ENCODE measurements around the gene TXNDC11.
A peak's percentile ranks its signal among the peaks of the same experiment; 100 is the strongest.
"Not testable (repeated sequence)": the region's sequence is repeated elsewhere in the genome, so short reads cannot be mapped to it uniquely, and the experiment has no call there.

The TXNDC11 gene

DNA sequence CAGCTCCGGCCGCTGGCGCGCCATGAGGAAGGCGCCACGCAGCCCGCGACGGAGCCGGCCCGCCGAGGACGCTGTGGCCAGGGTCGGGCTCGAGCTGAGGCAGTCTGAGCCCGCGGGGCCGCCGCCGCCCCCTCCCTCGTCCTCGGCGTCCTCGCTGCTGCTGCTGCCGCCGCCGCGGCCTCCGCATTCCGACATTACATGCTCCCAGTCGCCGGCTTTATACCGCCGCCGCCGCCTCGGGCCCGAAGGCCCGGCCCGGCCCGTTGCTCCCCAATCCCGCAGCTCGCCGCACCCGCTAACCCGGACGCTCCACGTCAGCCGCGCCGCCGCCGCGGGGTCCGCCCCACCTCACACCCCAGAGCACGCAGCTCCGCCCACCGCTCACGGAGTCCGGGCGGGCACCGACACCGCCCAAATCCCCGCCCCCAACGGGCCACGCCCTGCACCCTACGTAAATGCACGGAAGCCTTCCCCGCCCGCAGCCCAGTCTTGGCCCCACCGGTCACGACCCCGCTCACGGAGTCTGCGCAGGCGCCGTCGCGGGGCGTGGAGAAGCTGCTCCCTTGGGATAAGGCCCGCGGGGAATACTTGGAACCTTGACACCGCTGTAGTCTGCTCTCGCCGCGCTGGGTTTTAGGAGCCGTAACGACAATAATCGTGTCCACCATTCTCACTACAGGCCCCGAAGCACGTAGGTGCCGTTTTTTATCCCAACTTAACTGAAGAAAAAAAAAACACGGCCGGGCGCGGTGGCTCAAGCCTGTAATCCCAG lies at the start of gene TXNDC11:
TXNDC11 (minus strand) TSS at position 322 of the 772 bp plus-strand sequence; CDS start at position 195, 127 bp downstream.
- peak; percentile 90 for DNase-seq (ENCODE audit: extremely low spot score, insufficient read length, low read depth)
- FAIRE-seq = peak; percentile 96

DNA sequence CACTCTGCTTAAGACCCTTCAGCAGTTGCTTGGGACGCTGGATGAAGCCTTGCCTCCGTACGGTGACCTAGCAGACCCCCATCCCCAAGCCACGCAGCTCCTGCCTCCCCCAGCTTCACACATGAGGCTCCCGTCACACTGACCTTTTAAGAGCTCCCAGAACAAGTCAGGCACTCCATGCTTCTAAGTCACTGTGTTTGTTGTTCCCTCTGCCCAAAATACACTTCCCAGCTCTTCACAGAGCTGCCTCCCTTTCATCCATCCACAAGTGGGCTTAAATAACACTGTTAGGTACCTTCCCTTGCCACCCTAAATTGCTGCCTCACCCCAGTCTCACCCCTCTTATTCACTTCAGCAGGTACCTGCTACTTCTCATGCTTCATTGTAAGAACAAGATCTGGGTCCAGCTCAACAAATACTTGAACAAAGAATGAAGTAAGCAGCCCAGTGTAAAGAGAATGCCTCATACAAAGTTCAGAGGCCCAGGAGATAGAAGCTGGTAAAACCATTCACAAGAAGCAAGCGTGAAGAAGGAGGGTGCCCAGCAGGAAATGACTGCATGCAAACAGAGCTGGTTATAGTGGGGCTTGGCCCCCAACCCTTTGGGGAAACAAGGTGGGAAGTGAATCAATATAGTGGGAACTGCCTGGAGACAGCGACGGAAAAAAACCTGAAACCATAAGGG lies 48.6 kb upstream of the TXNDC11 start:
- no peak for FAIRE-seq

GRCh38 chr16:11788914-11789313 lies 46.3 kb upstream of the TXNDC11 start:
- DNase-seq (ENCODE audit: extremely low spot score, insufficient read length, low read depth) = no peak
- FAIRE-seq = no peak

More for the DNA sequence above, 48.6 kb upstream of the TXNDC11 start:
- no peak for DNase-seq (ENCODE audit: extremely low spot score, insufficient read length, low read depth)

DNA sequence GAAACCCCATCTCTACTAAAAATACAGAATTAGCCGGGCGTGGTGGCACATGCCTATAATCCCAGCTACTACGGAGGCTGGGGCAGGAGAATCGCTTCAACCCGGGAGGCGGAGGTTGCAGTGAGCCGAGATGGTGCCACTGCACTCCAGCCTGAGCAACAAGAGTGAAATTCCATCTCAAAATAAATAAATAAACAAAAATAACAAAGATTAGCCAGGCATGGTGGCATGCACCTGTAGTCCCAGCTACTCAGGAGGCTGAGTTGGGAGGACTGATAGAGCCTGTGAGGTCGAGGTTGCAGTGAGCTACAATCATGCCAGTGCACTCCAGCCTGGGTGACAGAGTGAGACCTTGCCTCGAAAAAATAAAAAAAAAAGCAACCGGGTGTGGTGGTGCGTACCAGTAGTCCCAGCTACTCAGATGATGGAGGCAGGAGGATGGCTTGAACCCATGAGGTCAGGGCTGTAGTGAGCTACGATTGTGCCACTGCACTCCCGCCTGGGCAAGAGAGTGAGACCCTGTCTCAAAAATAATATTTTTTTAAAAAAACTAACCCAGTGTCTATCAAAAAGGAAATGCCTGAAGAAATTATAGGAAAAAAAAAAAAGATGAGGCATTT lies 42.4 kb upstream of the TXNDC11 start:
- not testable (repeated sequence) for FAIRE-seq; DNase-seq (ENCODE audit: extremely low spot score, insufficient read length, low read depth)

DNA sequence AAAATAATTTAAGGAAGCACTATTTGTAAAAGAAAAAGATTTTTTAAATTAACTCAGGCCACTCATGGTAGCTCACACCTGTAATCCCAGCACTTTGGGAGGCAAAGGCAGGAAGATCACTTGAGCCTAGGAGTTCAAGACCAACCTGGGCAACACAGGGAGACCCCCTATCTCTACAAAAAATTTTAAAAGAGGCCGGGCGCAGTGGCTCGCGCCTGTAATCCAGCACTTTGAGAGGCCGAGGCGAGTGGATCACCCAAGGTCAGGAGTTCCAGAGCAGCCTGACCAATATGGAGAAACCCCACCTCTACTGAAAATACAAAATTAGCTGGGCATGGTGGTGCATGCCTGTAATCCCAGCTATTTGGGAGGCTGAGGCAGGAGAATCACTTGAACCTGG lies 41.7 kb upstream of the TXNDC11 start:
- FAIRE-seq; DNase-seq (ENCODE audit: extremely low spot score, insufficient read length, low read depth): not testable (repeated sequence)

GRCh38 chr16:11784038-11784369 lies 41.3 kb upstream of the TXNDC11 start:
- DNase-seq (ENCODE audit: extremely low spot score, insufficient read length, low read depth) (no peak), FAIRE-seq (no peak)

DNA sequence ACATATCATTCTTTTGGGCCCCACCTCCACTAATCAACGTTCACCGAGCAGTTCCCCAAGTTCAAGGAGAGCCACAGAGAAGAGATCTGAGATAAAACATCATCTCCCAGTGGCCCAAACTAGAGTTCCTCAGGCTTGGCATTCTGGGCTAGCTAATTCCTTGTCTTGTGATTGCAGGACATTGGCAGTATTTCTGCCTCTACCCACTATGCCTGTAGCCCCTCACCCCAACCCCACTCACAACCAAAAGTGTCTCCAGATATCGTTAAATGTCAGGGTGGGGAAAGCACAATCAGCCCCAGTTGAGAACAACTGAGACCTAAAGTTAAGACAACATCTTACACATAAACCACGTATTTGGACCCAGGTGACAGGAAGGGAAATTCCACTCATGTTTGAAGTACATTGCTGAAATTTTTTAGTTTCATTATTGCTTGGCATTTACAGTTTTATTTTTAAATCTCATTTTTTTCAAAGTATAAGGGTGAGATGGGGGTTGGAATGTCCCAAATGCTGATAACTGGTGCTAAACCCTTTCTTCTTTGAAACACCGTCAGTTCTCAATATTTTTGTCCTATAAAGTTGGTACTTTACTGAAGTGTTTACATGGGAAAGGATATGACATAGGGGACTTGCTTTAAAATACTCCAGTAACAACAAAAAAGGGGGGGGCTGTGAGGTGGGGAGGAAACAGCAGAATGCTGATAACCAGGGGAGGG lies 40.8 kb upstream of the TXNDC11 start:
- FAIRE-seq (peak; percentile 92), DNase-seq (ENCODE audit: extremely low spot score, insufficient read length, low read depth) (no peak)

- FAIRE-seq (peak; percentile 89), DNase-seq (ENCODE audit: extremely low spot score, insufficient read length, low read depth) (no peak)
Observed at GRCh38 chr16:11781773-11782172, 39.1 kb upstream of the TXNDC11 start.

DNA sequence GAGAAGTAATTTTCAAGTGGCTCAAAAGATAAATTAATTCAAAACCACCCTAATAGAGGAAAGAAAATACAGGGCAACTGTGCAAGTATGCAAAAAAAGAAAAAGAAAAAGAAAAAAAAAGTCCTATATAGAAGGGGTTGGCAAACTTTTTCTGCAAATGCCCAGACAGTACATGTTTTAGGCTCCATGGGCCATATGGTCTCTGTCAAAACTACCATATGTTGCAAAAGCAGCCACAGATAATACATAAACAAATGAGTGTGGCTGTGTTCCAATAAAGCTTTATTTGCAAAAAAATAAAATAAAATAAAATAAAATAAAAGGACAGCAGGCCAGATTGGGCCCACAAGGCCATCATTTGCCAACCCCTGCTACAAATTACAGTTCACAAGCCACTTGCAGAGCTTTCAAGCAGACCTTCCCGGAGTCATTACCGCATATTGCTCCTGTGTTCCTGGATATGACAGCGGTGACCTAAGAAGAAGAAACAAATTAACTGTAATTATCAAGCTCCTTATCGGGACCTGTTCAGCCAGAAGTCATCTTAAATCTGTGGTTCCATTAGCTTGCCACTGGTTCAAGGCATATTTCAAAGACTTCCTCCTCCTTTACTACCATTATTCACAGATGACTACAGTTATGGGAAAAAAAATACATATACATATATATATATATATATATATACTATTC lies 38.5 kb upstream of the TXNDC11 start:
- FAIRE-seq (no peak), DNase-seq (ENCODE audit: extremely low spot score, insufficient read length, low read depth) (no peak)

GRCh38 chr16:11779074-11779473 lies 36.4 kb upstream of the TXNDC11 start:
- DNase-seq (ENCODE audit: extremely low spot score, insufficient read length, low read depth) = no peak
- no peak for FAIRE-seq

DNA sequence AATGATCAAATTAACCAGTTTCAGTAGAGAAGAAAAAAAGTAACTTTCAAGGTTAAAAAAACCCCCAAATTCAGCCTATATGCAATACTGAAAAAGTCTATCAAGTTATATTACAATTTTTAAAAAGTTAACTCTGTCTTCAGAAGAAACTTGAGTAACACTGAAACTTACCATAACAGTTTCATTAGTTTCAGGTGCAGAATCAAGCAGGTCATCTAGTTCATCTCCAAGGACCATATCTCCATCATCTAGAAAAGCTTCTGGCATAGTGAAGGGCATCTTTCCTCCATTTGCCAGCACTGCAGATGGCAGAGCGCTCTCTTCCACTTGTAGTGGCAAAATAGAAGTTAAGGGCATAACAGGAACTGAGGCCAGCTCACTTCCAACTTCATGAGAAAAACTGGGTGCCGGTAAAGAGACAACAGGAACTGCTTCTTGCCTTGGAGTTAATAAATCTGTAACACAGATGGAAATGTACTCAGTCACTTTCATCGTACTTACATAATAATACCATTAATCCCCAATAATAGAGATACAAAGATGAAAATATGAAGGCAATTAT lies 31.5 kb upstream of the TXNDC11 start:
- FAIRE-seq (peak; percentile 50), DNase-seq (ENCODE audit: extremely low spot score, insufficient read length, low read depth) (no peak)

DNA sequence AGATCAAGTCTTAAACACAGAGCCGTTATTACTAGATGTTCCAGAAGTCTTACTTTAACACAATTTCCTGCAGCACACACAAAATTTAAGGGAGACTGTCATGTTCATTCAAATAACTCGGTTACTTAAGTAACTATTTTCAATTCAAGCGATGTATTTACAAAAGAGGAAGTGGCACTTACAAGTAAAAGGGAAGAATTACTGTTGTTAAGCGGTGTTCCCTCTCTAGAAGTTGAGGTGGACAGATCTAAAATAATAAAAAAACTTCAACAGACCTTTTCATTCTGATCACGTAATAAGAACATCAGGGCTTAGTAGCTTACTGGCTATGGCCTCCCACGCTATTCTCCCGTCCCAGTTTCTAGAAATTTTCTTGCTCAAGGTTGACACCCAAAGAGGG lies 26.2 kb upstream of the TXNDC11 start:
- DNase-seq (ENCODE audit: extremely low spot score, insufficient read length, low read depth) (no peak), FAIRE-seq (peak; percentile 79)

GRCh38 chr16:11762431-11762830 lies 19.8 kb upstream of the TXNDC11 start:
- FAIRE-seq (no peak), DNase-seq (ENCODE audit: extremely low spot score, insufficient read length, low read depth) (no peak)

DNA sequence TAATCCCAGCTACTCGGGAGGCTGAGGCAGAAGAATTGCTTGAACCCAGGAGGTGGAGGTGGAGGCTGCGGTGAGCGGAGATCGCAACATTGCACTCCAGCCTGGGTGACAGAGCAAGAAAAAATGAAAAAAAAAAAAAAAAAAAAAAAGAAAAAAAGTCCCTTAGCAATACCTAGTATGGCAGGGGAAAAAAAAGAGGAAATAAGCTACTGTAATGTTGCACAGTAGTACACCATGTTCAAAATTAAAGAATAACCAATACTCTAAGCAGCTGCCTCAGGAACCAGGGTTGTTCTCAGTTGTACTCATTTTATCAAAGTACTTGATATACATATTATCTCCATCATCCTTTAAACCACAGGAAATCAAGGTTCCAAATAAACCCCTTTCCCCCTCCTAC lies 17.3 kb upstream of the TXNDC11 start:
- no peak for FAIRE-seq
- DNase-seq (ENCODE audit: extremely low spot score, insufficient read length, low read depth) = no peak

DNA sequence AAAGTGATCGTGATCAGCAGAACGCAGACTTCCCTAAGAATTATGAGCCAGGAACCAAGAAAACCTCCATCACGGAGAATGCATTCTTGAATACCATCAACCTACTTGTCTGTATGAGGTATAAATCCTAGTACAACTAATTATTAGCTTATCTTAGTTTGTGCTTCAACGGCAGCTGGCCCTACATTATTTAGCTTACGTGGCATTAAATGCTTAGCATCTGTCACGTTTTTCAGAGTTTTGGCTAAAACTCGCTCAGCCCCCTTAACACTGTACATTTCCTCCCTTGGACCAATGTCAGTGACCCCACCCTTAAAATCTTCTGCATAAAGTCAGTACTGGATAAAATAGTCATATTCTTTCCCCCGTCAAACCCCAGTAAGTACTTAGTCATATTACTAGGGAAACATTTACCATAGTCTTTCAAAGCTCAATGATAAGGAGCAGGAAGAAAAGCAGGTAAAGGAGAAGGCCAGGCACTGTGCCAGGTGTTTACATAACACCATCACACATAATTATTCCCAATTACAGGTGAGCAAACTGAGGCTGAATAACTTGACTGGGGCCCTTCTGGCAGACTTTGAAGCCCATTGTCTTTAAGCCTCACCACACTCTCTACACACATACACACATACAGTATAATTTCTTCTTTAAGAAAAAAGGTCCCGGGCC lies 16.6 kb upstream of the TXNDC11 start:
- no peak for FAIRE-seq

GRCh38 chr16:11757671-11758545 lies 15.3 kb upstream of the TXNDC11 start:
- DNase-seq (ENCODE audit: extremely low spot score, insufficient read length, low read depth) = no peak
- no peak for FAIRE-seq

More for the DNA sequence above, 16.6 kb upstream of the TXNDC11 start:
- no peak for DNase-seq (ENCODE audit: extremely low spot score, insufficient read length, low read depth)

DNA sequence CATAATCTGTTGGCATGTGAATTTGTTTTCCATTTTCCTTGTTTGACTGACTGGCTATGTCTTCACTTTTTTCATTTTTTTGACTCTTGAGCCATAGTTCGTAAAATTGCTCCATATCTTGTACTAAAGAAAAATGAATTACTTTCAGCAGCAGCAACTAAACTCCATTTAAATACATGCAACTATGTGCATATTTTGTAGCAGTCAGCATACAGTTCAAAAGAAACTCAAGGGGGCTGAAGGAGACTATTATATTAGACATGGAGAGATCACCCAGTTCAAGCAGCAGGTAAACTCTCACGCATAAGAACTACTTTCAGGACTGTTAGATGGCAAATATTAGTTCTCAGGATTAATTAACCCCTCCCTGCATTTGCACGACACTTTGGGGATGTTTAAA lies 13.6 kb upstream of the TXNDC11 start:
- DNase-seq (ENCODE audit: extremely low spot score, insufficient read length, low read depth) = no peak
- FAIRE-seq = no peak
